Neural crest cell (in vitro differentiated cells): ENCODE data around the gene NOVA2. TPM values are rescaled to one million over a fixed set of nuclear protein-coding genes. Genes with fewer than 3 reads are reported as not detected.

ENCODE experiments used
- DNase-seq: peaks from one replicate; pipeline ENCODE4 v3.0.0; 2021; ENCODE audit warnings: low read depth, mixed read lengths, low spot score
- H3K27ac Mint-ChIP-seq: one replicate; pipeline ENCODE4 v1.8.0; 2021; ENCODE audit warnings: mild to moderate bottlenecking, mixed read lengths; ENCODE audit not compliant: unreplicated experiment
- H3K27me3 Mint-ChIP-seq: 2 replicates; pipeline ENCODE4 v1.8.0; 2021; ENCODE audit warnings: low read depth, mild to moderate bottlenecking, mixed read lengths
- H3K36me3 Mint-ChIP-seq: 2 replicates; pipeline ENCODE4 v1.8.0; 2021; ENCODE audit warnings: low read depth, mild to moderate bottlenecking, mixed read lengths
- H3K4me1 Mint-ChIP-seq: 2 replicates; pipeline ENCODE4 v1.8.0; 2021; ENCODE audit warnings: mixed read lengths
- H3K4me3 Mint-ChIP-seq: one replicate; pipeline ENCODE4 v1.8.0; 2021; ENCODE audit warnings: mild to moderate bottlenecking, mixed read lengths
- H3K9me3 Mint-ChIP-seq: 2 replicates; pipeline ENCODE4 v1.8.0; 2021; ENCODE audit warnings: mixed read lengths
- CTCF ChIP-seq: fragments of 200-600 bp; sonication (generic); conservative IDR thresholded peaks from 2 replicates; pipeline ENCODE4 v1.5.0; 2021; ENCODE audit warnings: antibody characterized with exemption, mild to moderate bottlenecking
- total RNA-seq: library from RNA; stranded (reverse); gene quantifications from 2 replicates; pipeline ENCODE4 v1.2.1, GENCODE V29; 2021

The NOVA2 gene
- total RNA-seq, 1 donor from 2014 or later: 25.5 TPM

DNA sequence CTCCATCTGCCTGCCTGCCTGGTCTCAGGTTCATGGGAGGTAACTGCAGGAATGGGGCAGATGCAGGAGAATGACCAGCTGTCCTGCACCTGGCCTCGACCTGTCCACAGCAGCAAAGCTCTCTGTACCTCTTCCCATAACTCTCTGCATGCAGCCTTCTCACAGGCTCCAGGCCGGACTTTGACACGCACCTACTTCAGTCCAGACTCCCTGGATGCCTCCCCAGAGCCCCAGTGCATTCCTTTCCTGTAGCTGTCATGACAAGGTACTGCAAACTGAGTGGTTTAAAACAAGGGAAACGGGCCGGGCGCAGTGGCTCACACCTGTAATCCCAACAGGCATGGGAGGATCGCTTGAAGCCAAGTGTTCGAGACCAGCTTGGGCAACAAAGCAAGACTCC, 62.4 kb downstream of the NOVA2 start:
- Mint-ChIP-seq H3K27me3 (peaks cover 6% of the 10 kb centered on the region), H3K4me1 (peaks cover under 1% of the 10 kb centered on the region), H3K9me3 (no peaks in the 10 kb centered on the region), H3K36me3 (no peaks in the 10 kb centered on the region), H3K27ac (no peak overlapping the region), H3K4me3 (no peak overlapping the region)
- no peak for TF ChIP-seq CTCF
- no peak for DNase-seq

GRCh38 chr19:45908956-45909355, 64.7 kb downstream of the NOVA2 start:
- peak overlapping the region; percentile 13 for H3K27ac Mint-ChIP-seq
- no peak overlapping the region for H3K4me3 Mint-ChIP-seq
- DNase-seq: no peak
- no peaks in the 10 kb centered on the region for H3K36me3 Mint-ChIP-seq
- H3K4me1 Mint-ChIP-seq: no peaks in the 10 kb centered on the region
- no peak for TF ChIP-seq CTCF
- no peaks in the 10 kb centered on the region for H3K9me3 Mint-ChIP-seq
- peaks cover 4% of the 10 kb centered on the region for H3K27me3 Mint-ChIP-seq

DNA sequence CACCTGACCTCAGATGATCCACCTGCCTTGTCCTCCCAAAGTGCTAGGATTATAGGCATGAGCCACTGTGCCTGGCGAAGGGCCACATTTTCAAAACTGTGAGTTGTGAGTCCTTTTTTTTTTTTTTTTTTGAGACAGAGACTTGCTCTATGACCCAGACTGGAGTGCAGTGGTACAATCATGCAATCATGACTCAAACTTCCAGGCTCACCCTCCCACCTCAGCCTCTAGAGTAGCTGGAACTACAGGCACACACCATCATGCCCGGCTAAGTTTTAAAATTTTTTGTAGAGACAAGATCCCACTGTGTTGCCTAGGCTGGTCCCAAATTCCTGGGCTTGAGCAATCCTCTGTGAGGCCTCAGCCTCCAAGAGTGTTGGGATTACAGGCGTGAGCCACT, 67.4 kb downstream of the NOVA2 start:
- Mint-ChIP-seq H3K4me3 (no peak overlapping the region), H3K9me3 (no peaks in the 10 kb centered on the region), H3K4me1 (peaks cover 5% of the 10 kb centered on the region), H3K27me3 (peaks cover 16% of the 10 kb centered on the region), H3K27ac (peak overlapping the region; percentile 78), H3K36me3 (no peaks in the 10 kb centered on the region)
- no peak for TF ChIP-seq CTCF
- no peak for DNase-seq

- Mint-ChIP-seq H3K27ac (peak overlapping the region; percentile 83), H3K4me3 (no peak overlapping the region), H3K36me3 (peaks cover 4% of the 10 kb centered on the region), H3K27me3 (peaks cover 25% of the 10 kb centered on the region), H3K4me1 (peaks cover 11% of the 10 kb centered on the region), H3K9me3 (no peaks in the 10 kb centered on the region)
- no peak for DNase-seq
- no peak for TF ChIP-seq CTCF
Observed at GRCh38 chr19:45905011-45905410, 68.7 kb downstream of the NOVA2 start.

DNA sequence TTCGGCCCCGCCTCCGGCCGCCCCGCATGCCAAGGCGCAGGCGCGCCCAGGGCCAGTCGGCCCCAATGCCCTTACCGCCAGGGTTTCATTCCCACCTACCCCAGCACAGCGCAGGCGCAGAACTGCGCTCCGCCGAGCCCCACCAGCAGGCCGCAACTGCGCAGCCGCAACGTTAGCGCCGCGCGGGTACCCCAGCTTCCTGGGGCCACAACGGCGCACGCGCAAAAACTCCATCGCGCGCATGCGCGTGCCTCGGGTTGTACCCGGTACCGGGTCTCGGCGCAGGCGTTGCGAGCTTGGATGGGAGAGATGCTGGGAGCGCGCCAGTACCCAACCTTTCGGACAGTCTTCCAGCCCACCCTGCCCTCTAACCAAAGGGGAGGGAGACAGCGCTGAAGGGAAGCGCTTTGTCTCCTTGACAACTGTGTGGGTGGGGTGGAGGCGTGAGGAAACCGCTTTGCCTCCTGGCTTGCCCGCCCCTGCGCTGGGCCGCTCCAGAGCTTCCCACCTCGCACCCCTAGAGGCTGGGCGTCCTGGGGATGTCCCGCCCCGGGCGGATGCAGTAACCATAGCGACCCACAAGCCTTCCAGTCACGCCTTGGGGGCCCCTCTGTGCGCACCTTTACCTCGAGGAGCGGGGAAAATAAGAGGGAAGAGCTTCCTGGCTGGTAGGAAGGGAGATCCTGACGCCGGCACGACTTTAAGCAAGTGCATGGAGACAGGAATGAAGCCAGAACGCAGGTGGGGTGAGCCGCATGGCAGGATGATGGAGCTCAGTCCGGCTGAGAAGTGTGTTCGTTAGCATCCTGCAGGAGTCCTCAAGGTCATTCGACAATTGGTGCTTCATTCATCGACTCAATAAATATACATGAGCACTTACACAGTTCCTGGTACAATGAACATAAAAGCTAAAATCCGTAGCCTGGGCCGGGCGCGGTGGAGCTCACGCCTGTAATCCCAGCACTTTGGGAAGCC, 70.7 kb downstream of the NOVA2 start:
- H3K4me1 Mint-ChIP-seq: peaks cover 11% of the 10 kb centered on the region
- no peak overlapping the region for H3K27ac Mint-ChIP-seq
- H3K36me3 Mint-ChIP-seq: peaks cover 4% of the 10 kb centered on the region
- H3K4me3 Mint-ChIP-seq: peak overlapping the region; percentile 96
- no peak for TF ChIP-seq CTCF
- H3K9me3 Mint-ChIP-seq: no peaks in the 10 kb centered on the region
- DNase-seq: peak; percentile 99
- peaks cover 21% of the 10 kb centered on the region for H3K27me3 Mint-ChIP-seq
